Cerebellar nuclear complex (tissue), 1 donor: Measurements from ENCODE around the gene EDDM3A.
"Not testable (repeated sequence)": the region's sequence is repeated elsewhere in the genome, so short reads cannot be mapped to it uniquely, and the experiment has no call there.

ENCODE experiments used
- DNase-seq, 2 experiments: peaks; one replicate each; lab custom pipeline; 2025; lab: John Stamatoyannopoulos, UW

The EDDM3A gene, protein sequence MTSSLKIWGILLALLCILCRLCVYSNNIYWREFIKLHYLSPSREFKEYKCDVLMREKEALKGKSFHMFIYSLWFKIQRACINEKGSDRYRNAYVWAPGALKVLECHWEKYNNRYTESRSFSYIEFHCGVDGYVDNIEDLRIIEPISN

DNA sequence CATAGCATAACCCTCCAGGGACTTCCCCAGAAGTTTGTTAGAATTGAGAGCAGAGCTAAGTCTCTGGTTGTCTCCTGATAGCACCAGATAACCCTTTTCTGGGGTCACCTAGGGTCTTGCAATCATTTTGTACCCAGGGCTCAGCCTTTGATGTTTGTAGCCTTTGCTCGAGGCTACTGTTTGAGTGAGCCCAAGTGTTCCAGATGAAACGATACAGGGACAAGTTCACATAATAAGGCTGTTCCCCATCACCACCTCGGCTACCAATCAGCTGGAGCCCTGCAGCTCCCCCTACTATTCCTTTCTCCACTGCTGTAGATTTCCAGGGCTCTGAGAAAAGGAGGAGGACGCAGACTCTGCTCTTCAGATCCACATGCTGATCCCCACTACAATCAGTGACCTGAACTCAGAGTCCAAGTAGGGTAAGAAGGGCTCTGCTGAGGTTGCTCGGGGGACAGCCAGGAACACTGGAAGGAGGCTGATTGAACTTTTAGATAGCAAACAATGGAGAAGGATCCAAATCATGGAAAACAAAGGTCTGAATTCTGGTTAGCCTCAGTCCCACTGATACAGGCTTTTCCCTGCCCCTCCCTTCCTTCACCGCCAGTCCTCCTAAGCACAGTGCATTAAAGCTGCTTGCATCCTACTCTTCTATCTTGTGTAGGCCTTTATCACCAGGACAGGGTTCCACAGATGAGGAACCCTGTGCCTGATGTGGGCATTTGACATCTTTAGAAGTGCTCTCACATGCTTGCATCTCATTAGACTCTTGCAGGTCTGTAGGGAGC, at the start of gene EDDM3A:
Gene EDDM3A, plus strand, starts transcription at position 317 of the 788 bp plus-strand sequence. CDS start 1,694 bp downstream, outside the sequence.
- no peak for DNase-seq

DNA sequence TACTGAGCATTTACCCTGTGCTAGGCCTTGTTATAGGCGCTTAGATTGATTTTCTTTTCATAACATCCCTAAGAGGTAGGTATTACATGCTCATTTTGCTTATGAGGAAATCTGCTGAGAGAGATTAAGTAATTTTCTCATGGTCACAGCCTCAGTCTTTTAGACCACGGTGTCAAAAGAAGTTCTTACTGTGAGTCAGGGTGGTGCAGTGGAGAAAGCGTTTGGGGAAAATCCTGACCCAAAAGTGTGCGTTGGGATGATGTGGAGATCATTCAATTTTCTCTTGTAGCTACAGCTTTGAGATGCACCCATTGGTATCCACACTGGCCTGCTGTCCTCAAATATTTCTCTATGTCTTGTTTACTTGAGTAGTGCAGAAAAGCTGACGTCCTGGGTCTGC, 48.9 kb upstream of the EDDM3A start:
- DNase-seq, result no peak

DNA sequence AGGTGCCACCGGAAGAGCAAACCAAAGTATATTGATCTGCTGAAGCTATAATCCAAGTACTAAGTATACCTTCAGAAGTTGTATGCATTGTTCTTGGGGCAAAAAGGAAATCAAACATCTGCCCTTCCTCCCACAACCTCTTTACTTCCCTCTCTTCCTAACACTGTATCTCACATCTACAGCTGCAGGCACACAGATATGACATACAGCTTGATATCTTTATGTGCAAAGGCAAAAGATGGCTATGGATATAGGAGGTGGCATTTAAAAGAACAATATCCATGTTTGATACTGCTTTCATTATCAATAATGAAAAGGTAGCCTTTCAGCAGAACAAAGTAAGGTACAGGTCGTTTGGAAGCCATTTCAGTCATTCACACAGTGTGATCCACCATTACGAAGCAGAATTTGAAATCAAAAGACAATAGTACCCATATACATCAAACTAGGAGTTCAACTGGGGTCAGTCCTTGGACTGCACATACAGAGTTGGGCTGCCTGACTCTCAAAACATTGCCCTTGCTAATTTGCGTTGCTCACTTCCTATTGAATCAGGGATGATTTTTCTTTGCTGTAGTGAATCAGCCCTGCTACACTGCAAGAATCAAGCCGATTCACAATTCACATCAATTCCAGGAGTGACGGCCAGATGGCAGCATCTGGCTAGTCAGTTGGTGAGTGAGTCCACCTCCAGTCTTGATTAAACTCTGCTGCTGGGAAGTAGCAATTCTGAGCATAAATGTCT, 48.2 kb upstream of the EDDM3A start:
- no peak for DNase-seq

DNA sequence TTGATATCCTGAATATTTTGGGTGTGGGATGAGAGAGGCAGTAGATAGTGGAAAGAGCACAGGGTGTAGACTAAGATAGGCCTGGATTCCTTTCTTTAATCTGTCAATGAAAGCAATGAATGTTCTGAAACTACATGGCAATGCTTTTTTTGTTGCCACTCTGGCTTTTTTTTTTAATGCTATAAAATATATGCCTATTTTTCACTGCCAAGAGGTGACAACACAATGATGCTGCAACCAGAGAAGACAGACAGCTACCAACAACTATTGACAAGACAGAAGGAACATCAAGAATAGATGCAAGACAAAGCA, 47.7 kb upstream of the EDDM3A start:
- no peak for DNase-seq

DNA sequence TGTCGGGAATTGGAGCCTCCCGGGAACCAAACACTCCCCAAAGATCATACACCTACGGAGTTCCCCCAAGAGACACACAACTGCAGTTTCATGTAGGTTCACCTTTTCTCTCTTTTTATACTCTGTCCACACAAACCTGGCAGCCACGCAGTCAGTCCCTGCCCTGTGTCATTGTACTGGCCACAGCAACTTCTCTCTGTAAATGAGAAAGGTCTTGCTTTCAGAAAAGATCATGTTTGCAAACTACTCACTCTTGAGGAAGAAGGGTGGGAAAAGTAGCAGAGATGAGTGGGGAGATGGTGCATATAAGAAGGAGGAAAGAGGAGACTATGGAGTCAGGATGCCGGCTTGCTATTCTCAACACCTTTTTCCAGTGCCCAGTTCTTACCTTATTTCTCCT, 46.8 kb upstream of the EDDM3A start:
- no peak for DNase-seq

DNA sequence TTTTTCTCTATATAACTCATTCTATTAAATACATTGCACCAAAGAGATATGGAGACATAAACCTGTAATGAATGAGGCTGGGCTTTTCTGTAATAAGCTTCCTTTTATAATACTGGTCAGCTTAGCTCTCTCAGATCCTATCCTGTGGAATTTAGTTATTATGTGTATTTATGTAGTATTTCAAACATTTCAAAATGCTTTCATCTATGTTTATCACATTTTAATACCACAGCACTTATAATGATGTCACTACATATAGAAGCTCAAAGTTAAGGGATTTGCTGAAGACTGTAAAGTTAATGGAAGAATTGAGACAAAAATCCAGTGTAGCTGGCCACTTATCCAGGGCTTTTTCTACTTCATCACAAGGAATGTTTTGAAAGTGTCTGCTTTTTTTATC, 45.8 kb upstream of the EDDM3A start:
- no peak for DNase-seq

DNA sequence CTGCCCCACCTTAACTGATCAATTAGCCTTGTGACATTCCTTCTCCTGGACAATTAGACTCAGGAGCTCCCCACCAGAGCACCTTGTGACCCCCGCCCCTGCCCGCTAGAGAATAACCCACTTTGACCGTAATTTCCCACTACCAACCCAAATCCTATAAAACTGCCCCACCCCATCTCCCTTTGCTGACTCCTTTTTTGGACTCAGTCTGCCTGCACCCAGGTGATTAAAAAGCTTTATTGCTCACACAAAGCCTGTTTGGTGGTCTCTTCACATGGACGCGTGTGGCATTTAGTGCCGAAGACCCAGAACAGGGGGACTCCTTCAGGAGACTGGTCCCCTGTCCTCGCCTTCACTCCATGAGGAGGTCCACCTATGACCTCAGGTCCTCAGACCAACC, 44.7 kb upstream of the EDDM3A start:
- not testable (repeated sequence) for DNase-seq

DNA sequence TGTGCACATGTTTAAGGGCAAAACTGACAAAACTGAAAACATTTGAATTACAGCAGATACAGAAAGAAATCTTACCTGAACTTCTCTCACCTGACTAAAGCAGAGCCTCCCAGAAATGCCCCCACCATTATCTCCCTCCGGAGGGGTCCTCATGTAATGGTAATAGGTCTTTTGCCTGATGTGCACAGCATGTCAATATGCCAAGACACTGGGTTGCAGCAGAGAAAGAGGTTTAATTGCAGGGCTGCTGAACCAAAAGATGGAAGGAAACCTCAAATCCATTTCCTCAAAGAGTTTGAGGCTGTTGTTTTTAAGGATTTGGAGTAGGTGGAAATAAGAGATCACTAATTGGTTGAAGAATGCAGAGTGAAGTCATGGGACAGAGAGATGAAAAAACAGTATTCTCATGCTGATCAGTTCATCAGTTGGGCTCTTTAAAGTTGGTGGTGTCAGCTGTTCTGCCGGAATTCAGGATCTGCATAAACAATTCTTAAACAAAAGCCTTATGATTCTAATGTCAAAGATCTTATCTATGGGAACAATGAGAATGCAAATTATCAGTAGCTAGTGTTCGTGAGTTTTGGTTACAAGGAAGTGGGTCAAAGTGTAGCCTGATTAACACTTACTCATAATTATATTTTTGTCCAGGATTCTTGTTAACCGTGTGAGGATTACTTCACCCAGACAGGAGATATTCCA, 38.9 kb upstream of the EDDM3A start:
- no peak for DNase-seq

DNA sequence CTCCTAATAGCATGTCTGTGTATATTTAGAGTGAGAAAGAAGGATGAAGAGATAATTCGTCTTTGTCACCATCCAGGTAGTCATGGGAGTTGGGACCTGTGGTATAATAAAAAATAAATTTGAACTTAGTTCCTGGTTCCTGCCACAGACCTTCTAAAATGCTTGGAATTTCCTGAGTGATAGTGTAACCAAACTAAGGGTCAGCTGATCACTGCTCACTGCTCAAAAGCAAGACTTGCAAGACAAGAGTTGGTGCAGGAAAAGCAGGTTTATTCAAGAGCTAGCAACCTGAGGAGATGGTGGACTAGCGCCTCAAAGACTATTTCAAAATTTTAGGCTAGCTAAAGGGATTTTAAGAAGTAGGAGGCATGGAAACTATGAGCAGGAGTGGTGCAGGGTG, 38.1 kb upstream of the EDDM3A start:
- no peak for DNase-seq

DNA sequence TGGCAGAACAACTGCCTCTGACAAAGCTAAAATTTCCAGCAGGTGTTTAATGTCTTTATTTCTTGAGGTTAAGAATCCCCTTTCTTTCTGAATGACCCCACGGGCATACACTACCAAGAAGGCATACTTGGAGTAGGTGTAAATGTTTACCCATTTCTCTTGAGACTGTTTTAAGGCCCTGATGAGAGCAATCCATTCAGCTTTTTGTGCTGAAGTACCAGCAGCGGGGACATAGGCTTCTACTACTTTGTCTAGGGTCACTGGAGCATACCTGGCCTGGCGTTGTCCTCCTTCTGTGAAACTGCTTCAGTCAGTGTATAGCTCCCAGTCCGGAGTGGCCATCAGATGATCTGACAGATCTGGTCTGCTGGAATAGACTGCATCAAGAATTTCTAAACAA, 34.4 kb upstream of the EDDM3A start:
- DNase-seq, result no peak

DNA sequence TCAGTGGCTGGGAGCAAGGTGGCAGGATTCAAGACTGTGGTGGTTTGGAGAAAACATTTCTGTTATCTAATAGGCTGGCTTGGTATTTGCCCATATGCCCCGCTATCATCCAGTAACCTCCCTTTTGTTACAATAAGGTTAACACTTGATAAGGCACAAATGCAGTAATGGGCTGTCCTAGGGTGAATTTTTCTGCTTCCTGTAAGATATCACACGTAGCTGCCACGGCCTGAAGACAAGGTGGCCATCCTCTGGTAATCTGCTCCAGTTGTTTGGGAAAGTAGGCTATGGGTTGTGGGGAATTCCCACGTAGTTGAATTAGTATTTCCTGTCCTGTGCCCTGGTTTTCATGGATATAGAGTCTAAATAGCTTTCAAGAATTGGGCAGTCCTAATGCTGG, 34.0 kb upstream of the EDDM3A start:
- DNase-seq, result no peak

DNA sequence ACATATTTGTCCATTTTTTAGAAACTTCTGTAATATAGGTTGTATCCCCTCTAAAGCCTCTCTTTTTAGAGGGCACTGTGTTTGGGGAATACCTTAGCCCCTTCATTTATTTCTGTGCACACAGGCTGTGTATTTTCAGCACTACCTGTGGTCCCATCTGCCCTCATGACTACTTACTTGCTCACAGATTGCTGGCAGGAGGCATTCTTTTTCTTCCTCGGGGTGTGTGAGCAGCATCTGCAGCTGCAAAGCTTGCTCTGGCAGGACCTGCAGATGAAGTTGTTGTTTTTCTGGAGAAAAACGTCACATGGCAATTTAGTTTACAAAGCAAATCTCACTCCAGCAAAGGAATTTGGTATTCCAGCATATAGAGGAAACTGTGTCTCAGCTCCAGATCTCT, 32.8 kb upstream of the EDDM3A start:
- no peak for DNase-seq

DNA sequence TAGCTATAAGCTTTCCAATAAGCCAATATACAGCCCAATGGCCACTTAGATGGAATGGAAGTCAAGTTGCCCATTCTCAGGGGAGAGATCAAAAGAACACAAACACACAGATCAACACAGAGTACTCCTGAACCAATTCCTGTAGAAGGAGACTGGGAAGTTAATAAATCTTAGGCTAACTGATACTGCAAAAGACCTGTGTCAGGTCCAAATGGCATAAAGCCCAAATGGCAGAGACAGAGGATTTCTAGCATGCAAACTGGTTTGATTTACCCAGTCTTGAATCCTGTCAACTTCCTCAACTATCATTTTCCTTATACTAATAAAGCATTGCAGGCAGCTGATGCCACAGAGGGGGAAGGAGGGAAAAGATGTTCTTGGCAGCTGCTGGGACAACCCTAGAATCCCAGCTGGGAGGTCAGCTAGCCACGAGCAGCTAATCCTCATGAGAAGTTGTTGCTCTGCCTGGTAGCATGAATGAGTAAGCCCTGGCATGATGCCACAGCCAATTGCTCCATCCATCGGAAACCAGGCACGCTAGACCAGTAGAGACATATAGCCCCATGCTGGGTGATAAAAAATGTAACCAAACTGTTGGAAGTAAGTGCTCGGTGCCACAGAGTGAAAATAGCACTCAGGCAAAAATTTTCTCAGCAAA, 31.0 kb upstream of the EDDM3A start:
- DNase-seq, result no peak

DNA sequence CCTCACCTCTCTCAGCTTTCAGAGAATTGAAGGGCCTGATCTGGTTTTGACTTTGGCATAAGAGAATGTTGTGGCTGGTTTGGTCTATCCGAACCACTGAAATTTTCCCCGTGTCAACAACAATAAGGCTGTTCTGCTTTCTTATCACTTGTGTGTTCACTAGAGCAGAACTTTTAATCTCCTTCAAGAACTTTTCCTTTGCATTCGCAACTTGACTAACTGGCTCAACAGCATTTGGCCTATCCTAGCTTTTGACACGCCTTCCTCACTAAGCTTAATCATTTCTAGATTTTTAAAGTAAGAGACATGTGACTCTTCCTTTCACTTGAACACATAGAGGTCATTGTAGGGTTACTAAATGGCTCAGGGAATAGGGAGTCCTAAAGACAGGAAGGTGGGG, 25.9 kb upstream of the EDDM3A start:
- no peak for DNase-seq

DNA sequence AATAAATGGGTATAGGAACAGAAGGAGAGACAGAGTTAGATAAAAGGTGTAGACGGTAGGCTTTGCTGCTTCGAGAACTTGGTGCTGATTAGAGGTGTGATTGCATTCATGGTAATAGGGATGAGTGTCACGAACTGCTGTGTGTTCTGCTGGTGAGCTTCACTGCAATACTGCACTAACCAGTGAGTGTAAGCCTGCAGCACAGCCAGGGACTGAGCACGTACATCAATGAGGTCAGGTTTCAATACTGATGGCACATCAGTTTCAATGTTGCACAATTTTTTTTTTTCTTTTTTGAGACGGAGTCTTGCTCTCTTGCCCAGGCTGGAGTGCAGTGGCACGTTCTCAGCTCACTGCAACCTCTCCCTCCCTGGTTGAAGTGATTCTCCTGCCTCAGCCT, 24.9 kb upstream of the EDDM3A start:
- DNase-seq, result no peak

DNA sequence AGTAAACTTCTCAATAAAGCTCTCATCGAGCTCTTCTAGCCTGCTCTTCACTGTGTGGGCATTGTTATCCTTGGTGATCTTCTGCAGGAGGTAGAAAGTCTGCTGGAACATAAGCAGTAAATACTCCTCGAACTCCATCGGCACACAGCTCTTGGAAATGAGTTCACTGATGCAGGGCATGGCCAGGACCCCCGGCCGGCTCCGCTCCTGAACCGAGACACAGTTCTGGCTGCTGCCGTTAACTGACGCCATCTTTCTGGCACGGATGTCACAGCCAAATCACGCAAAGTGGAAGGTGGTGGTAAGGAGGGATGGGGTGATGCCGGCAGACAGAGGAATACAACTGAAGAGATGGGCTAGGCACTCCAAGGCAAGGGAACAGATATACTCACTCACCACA, 23.7 kb upstream of the EDDM3A start:
- no peak for DNase-seq

DNA sequence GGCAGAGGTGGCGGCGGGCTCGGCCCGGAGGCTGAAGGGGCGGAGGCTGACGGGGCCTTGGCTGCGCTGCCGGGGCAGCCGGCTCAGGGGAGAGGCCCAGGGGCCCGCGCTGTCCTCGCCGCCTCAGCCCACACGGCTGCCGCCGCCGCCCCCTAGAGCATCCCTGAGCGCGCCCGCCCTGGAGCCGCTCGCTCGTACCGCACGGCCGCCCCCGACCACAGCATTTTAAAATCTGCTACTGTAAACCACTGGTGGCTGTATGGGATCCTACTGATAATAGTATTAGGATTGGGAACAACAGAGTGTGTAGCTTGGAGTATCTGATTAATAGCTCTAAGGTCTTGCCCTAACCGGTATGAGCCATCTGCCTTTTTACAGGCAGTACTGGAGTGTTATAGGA, 22.2 kb upstream of the EDDM3A start:
- no peak for DNase-seq

DNA sequence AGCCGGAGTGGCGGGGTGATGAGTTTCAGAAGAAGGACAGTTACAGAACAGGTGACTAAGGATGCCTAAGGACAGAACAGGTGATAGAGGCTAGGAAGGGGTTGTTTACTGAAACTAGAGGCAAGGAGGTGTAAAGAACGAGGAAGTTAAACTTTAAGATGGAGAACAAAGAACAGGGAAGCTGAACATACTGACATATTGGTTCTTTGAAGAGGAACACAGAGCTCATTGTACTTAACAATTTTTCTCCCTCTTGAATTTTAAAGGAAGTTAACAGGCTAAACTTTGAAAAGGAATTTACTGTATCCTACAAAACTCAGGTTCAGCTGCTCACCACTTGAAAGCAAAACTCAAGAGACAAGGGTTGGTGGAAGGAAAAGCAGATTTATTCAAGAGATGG, 19.6 kb upstream of the EDDM3A start:
- not testable (repeated sequence) for DNase-seq

DNA sequence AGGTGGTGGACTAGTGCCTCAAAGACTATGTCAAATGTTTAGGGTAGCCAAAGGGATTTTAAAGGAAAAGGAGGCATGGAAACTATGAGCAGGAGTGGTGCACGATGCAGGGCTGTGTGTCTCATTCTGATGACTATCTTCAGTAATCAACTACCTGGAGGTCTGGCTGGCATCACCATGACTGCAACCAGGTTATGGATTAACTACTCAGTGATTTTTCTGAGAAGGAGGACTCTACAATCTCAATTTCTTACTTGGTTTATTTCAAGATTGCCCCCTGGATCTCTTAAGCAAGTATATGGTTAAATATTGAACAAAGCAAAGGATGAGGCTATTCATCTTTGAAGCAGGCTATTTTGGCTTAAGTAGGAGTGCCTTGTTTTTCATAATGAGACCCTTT, 19.2 kb upstream of the EDDM3A start:
- DNase-seq, result no peak

DNA sequence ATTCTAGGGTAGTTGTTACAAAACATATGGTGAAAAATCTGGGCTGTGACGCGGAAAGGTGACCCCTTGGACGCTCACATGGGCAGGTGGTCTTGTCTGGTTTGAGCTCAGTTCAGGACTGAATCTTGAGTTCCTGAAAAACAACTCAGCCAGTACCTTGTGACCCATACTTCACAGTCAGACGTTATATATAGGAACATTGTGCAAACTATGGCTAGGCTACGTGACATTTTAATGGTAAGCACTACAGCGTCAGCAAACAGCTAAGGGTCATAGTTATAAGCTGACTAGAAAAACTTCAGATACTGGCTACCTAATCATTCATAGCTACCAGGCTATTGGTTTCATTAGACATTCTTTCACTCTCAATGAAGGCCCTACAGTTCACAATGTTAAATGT, 14.8 kb upstream of the EDDM3A start:
- DNase-seq, result no peak

DNA sequence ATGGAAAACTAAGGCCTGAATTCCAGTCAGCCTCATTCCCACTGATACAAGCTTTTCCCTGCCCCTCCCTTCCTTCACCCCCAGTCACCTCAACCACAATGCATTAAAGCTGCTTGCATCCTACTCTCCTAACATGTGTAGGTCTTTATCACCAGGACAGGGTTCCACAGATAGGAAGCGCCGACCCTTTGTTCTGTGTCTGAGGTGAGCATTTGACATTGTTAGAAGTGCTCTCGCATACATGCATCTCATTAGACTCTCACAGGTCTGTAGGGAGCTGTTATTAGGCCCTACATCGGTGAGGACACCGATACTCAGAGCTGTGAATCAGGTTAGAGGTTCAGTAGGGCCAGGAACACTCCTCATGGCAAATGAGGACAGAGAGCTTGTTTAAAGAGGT, 13.2 kb upstream of the EDDM3A start:
- DNase-seq, result no peak

DNA sequence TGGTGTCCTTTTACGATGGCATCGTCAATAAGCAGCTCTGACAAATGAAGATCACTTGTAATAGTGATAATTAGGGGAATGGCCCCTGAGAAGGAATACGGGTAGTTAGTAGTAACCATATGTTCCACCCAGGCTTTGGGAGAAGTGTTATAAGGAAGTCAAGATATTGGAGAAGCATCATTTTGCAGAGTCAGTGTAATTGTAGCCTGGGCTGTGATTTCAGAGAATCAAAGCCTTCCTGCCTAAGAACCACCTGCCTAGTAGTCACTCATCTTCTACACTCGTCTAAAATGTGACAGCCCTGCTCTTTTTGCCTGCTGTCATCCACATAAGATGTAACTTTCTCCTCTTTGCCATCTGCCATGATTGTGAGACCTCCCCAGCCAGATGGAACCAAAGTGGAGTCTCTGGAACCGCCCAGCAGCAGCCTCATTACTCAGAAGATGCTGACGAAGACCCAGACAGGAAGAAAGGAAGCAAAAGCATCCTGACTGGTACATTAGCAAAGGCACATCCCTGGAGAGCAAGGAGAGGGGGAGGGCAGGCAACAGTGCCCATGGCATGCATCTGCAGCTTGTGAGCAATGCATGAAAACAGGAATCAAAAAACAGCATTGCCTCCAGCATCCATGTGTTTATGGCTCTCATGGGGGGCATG, 12.6 kb upstream of the EDDM3A start:
- DNase-seq, result no peak
